Endothelial cell of umbilical vein (primary cell): ENCODE results near the gene SEMA4C.

ENCODE experiments used
- EZH2 ChIP-seq: IDR thresholded peaks from 2 replicates; pipeline ENCODE4 v1.6.1; 2012; ENCODE audit warnings: borderline replicate concordance, low read depth, mild to moderate bottlenecking, moderate library complexity, low read length, inconsistent platforms; ENCODE audit not compliant: severe bottlenecking
- FOS ChIP-seq: IDR thresholded peaks from 2 replicates; pipeline ENCODE4 v1.6.1; 2011; ENCODE audit warnings: mild to moderate bottlenecking, low read length, moderate library complexity, borderline replicate concordance; ENCODE audit not compliant: insufficient read depth
- GATA2 ChIP-seq: IDR thresholded peaks from 2 replicates; pipeline ENCODE4 v1.7.0; 2011; ENCODE audit warnings: low read depth, mild to moderate bottlenecking, moderate library complexity, mixed read lengths, low read length; ENCODE audit not compliant: insufficient read length, insufficient read depth
- JUN ChIP-seq: IDR thresholded peaks from 2 replicates; pipeline ENCODE4 v1.6.1; 2011; ENCODE audit warnings: borderline replicate concordance, low read depth; ENCODE audit not compliant: insufficient read length, insufficient read depth
- POLR2A ChIP-seq: IDR thresholded peaks from 2 replicates; pipeline ENCODE4 v1.6.1; 2012; ENCODE audit warnings: low read depth, mild to moderate bottlenecking, control low read depth, low read length
- POLR2AphosphoS5 ChIP-seq: IDR thresholded peaks from 2 replicates; pipeline ENCODE4 v1.6.1; 2012; ENCODE audit warnings: low read depth, mild to moderate bottlenecking, control low read depth, low read length, moderate library complexity; ENCODE audit not compliant: insufficient read depth
- TF ChIP-seq, protein P1 (sequence below), 2 donors: IDR thresholded peaks; 1 replicate in 1 of 2; 2 replicates in 1 of 2; pipeline ENCODE4 v1.5.1; 2011; ENCODE audit warnings: low read length in 2 of 2, mild to moderate bottlenecking in 2 of 2, moderate library complexity in 2 of 2, control low read depth in 1 of 2, inconsistent platforms in 1 of 2, low read depth in 1 of 2; ENCODE audit not compliant: insufficient read depth in 1 of 2; ENCODE audit errors: extremely low read depth in 1 of 2
- TF ChIP-seq, protein P2 (sequence below): IDR thresholded peaks from 2 replicates; pipeline ENCODE4 v1.6.1; 2011; ENCODE audit not compliant: insufficient read depth, insufficient read length

DNA sequence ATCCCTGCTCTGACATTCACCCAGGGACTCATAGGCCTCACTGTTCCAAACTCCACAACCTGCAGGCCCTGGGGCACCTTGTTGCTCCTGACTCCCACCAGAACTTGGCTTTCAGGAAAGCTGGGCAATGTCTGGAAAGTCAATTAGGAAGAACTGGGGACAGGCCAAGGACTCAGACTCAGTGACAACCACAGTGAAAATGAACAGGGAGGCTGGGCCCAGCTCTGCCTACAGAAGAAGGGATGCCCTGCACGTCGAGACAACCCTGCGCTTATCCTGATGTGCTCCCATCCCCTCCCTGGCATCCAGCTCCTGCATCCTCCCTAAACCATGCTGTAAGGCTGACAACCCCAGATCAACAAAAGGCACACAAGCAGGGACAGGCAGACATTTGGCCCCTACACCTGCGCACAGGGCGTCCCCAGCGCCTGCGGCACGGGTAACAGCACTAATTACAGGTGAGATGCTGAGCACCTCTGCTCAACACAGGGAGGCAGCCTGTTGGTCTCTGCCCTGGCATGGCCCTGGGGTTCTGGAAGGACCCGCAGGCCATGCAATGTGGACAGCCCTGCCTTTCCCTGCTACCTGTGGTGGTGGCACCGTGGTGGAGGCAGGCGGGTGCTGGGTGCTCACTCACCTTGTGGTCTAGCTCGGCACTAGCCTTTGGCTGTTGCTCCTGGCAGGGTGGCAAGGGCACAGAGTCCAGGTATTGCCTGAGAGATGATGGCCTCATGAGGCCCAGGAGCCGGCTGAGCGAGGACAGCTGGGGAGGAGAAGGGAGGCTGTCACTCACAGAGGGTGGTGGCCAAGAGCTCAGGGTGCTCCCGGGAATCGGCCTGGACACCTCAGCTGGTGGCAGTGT is 23.6 kb upstream of the SEMA4C start:
- TF ChIP-seq, protein P1, sequence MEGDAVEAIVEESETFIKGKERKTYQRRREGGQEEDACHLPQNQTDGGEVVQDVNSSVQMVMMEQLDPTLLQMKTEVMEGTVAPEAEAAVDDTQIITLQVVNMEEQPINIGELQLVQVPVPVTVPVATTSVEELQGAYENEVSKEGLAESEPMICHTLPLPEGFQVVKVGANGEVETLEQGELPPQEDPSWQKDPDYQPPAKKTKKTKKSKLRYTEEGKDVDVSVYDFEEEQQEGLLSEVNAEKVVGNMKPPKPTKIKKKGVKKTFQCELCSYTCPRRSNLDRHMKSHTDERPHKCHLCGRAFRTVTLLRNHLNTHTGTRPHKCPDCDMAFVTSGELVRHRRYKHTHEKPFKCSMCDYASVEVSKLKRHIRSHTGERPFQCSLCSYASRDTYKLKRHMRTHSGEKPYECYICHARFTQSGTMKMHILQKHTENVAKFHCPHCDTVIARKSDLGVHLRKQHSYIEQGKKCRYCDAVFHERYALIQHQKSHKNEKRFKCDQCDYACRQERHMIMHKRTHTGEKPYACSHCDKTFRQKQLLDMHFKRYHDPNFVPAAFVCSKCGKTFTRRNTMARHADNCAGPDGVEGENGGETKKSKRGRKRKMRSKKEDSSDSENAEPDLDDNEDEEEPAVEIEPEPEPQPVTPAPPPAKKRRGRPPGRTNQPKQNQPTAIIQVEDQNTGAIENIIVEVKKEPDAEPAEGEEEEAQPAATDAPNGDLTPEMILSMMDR (IDR thresholded peaks at IDR 0.05; ENCODE audit: extremely low read depth in 1 of 2, insufficient read depth in 1 of 2, low read depth in 1 of 2, low read length in 2 of 2) = no peak
- no peak for TF ChIP-seq POLR2A
- TF ChIP-seq, protein P2, sequence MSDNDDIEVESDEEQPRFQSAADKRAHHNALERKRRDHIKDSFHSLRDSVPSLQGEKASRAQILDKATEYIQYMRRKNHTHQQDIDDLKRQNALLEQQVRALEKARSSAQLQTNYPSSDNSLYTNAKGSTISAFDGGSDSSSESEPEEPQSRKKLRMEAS = no peak
- no peak for TF ChIP-seq GATA2
- TF ChIP-seq EZH2 = no peak
- TF ChIP-seq JUN = no peak
- no peak for TF ChIP-seq POLR2AphosphoS5
- TF ChIP-seq FOS = no peak
